DMS53 (cell line): ENCODE measurements around the gene ZBTB7A.

Experiments used
- DNase-seq: peaks from one replicate; lab custom pipeline; 2025; lab: John Stamatoyannopoulos, UW

The ZBTB7A gene

GRCh38 chr19:4053423-4054324, 13.0 kb downstream of the ZBTB7A start:
- DNase-seq = no peak

- DNase-seq = no peak
These were observed 13.7 kb downstream of the ZBTB7A start for GRCh38 chr19:4052993-4053422.

GRCh38 chr19:4052114-4052992, 14.3 kb downstream of the ZBTB7A start:
- no peak for DNase-seq

DNA sequence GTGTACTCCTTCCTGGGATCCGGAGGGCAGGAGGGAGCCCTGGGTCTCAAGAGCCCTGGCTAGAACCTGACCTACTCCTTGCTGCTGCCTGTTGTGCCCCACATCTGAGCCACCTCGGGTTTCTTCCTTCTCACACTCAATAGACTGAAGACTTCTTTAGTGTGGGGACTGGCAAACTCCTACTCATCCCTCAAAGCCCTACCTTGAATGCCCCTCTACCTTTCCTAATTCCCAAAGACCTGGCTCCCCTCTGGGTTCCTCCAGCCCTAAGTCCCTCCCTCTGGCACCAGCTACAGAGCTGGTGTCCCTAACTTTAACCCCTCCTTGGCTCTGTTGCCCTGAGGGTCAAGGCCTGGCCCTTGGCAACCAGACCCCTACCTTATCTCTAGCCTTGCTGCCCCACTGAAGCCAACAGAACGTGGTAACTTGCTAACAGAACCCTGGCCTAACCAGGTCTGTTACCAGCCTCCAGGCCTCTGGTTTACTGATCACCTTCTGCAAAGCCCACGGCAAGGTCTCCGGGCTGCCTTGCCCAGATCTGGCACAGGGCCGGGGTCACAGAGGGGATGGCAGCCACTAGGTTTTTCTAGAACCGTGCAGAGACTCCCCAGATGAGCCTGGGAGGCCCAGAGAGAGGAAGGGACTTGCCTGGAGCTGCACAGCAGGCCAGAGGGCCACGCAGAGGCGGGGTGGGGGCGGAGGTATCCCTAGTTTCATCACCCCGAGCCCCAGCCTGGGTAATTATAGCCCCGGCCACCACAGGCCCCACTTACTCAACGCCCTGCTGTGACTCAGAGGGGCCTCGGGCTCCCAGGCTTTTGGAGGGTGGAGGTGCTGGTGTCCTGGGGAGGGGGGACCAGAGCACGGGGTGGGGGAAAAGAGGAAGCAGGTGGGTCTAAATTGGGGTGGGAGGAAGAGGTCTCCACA, 15.3 kb downstream of the ZBTB7A start:
- DNase-seq = no peak

DNA sequence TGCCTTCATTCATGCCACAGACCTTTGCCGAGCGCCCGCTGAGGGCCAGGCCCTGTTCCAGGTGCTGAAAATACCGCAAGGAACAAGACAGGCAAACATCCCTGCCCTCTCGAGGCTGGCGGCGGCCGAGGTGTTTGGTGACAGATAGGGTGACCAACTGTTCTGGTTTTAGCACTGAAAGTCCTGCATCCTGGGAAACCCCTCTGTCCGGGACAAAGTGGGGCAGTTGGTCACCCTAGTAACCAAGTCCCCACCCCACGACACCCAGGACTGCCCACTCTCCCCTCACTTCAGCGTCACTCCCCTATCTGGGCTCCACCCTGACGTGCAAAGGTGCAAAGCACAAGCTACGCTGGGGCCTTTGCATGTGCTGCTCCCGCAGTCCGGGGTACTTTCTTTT, 17.3 kb downstream of the ZBTB7A start:
- DNase-seq = peak; percentile 25

- no peak for DNase-seq
These were observed 19.6 kb downstream of the ZBTB7A start for GRCh38 chr19:4046946-4047683.

GRCh38 chr19:4046362-4046691, 20.4 kb downstream of the ZBTB7A start:
- DNase-seq = no peak

DNA sequence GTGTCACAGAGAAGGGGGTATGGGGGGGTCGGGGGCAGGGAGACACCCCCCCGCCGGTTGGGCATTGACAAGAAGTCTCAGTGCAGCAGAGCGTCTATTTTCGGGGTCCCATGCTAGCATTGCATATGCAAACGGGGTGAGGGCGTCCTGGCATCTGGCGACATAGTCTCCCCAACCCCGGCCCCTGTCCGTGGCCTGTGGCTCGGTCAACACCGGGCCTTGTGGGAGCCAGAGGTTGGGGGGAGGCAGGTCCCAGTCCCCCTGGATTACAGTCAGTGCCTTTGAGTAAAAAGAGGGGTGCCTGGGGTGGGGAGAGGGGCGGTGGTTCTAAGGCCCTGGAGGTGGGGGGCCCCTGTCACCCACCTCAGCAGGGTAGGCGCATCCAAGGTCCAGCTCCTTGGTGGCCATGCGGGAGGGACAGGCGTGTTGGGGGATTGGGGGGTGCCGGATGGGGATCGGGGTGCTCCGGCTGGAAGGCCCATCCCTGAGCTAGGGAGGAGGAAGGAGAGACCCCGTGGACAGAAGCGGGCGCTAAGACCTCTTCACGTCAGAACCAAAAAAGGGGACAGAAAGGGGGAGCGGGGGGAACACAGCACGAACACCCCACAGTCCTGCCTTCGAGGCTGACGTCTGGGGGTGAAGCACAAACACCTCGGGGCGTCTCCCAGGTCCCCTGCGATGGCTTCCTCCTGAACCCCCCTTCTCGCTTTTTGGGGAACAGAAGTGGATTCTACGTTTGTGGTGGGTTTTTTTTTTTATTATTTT, 20.9 kb downstream of the ZBTB7A start:
- no peak for DNase-seq

GRCh38 chr19:4044990-4045465, 21.7 kb downstream of the ZBTB7A start:
- DNase-seq = no peak

DNA sequence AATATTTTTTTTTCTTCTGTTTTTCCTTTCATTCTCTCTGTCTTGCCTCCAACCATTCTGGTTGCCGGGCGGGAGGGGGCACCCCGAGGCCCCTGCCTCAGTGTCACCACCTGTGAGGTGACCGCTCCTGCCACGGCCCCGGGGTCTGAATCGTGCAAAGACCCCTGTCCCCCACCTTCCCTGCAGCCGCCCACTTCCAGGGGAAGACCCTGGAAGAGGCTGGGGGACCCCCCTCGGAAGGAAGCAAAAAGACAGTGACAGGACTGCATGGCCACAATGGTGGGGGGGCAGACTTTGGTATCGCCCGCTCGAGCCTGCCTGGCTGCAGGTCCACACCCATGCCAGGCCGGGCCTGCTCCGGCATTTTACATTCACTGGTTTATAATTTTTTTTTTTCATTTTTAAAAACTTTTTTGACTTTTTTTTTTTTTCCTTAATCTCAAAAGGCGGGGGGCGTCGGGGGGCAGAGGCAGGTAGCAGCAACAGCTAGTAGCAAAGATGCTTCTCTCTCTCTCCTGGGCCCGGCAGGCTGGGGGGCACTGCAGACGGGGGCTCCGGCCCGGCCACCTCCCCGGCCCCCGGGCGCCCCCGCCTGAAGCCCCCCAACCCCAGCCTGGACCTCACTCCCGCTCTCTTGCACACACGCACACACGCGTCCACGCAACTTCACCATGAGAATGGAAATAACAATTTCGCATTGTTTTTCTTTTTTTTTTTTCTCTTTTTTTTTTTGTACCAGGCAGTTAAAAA, 22.6 kb downstream of the ZBTB7A start:
- no peak for DNase-seq

DNA sequence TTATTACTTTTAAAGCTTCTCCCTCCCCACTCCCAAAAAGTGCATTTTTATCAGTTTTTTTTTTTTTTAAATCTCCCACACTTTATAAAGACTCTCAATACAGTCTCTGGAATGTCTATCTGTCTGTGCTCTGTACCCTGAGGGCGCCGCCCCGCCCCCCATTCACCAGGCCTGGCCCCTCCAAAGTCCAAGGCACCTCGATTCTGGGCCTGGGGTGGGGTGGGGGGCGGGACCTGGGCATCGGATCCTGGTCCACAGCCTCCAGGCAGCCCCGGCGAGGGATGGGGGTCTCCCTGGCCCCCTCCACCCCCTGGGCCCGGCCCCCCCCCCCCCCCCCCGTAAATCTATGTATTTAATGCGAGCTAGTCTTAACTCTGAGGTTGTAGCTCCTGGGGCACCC, 23.3 kb downstream of the ZBTB7A start:
- DNase-seq = no peak

- DNase-seq = no peak
These were observed 24.0 kb downstream of the ZBTB7A start for GRCh38 chr19:4042731-4043082.

DNA sequence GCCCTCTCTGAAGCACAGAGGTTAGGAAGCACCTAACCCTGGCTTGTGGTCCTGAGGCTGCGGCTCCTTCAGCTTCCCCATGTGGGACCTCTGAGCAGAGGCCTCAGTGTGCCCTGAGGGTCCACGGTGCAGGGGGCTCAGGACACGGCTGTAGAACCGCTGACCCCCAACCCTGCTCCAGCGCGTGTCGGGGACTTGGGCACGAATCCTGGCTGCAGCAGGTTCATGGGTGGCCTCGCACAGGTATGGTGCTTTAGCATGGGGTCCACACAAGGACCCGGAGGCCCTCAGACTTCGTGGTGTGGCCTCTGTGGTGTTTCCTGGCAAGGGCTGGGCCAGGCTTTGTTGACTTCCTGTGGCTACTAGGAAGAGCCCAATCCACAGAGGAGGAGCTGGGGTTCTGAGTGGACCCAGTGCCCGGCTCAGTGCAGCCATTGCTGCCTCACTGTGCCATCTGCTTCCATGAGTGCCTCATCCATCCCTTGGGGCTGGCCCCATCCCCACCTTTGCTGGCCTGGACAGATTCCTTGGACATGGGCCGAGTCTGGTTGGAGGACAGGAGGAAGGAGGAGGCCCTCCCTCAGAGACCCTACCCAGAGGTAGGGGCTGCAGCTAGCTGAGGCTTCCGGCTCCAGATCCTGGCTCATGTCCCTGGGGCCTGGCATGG, 24.5 kb downstream of the ZBTB7A start:
- DNase-seq = no peak

DNA sequence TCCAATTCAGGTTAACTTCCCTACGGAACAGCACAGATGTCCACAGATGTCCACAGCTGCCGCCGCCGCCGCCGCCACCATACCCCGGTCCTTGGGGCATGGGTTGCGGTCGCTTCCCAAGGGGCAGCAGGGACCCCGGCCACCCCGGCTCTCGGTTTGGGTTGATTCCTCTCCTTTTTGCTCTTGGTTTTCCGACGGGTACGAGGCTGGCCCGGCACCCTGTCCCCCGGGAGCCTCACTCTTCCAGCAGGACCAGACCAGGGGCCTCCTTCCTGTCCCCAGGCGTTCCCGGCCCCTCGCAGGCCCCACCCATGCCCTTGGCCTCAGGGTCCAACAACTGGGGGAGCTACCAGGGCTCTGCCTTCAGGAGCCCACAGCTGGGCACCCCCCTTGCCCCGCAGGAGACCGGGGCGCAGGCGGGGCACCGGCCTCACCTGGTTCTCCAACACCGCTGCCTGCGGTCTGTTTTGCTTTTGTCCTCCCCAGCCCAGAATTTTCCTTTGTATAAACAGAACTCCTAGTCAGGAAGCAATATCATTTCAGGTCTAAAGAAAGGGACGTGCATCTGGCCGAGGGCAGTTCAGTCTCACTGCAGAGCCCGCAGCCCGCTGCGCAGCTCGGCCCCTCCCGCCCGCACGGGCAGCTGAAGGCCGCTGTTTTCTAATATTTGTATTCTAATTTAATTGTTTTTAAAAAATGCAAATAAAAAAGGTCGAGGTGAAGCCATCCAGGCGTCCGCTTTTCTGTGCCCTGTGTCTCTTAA, 27.9 kb downstream of the ZBTB7A start:
- no peak for DNase-seq

GRCh38 chr19:4038057-4038456, 28.6 kb downstream of the ZBTB7A start:
- no peak for DNase-seq

DNA sequence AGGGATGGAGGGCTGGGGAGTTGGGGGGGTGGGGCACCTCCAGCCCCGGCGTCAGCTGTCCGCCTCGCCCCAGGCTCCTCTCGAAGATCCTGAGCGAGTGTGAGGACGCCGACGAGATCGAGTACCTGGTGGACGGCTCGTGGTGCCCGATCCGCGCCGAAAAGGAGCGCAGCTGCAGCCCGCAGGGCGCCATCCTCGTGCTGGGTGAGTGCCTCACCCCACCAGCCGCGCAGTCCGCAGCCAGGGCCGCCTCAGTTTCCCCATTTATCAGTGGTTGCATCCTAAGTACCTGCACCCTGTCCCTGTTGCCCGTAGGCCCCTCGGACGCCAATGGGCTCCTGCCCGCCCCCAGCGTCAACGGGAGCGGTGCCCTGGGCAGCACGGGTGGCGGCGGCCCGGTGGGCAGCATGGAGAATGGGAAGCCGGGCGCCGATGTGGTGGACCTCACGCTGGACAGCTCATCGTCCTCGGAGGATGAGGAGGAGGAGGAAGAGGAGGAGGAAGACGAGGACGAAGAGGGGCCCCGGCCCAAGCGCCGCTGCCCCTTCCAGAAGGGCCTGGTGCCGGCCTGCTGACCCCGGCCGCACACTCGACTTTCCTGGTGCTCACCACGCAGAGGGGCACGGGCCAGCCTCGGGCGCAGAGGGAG, 29.3 kb downstream of the ZBTB7A start:
- no peak for DNase-seq

- no peak for DNase-seq
These were observed 30.0 kb downstream of the ZBTB7A start for GRCh38 chr19:4036576-4037300.
